Kidney epithelial cell (primary cell): Measurements from ENCODE around the gene AMBRA1. TPM values are rescaled to one million over a fixed set of nuclear protein-coding genes. Genes with fewer than 3 reads are reported as not detected.

Source experiments
- DNase-seq: peaks from one replicate; pipeline ENCODE4 v3.0.0-alpha.2; 2010; ENCODE audit warnings: low read depth
- H3K27me3 ChIP-seq: 2 replicates; pipeline ENCODE4 v1.6.0; 2011; ENCODE audit warnings: low read length; ENCODE audit not compliant: control insufficient read depth, insufficient read depth
- H3K36me3 ChIP-seq: 2 replicates; pipeline ENCODE4 v1.5.1; 2011; ENCODE audit warnings: low read length; ENCODE audit not compliant: control insufficient read depth, insufficient read depth
- H3K4me3 ChIP-seq: 2 replicates; pipeline ENCODE4 v1.5.1; 2011; ENCODE audit warnings: low read depth, mild to moderate bottlenecking, control low read depth, low read length
- CTCF ChIP-seq: IDR thresholded peaks from 2 replicates; pipeline ENCODE4 v1.5.1; 2011; ENCODE audit warnings: mild to moderate bottlenecking, moderate library complexity, low read length, control low read depth, inconsistent platforms; ENCODE audit not compliant: insufficient read depth, poor library complexity, severe bottlenecking
- total RNA-seq: library from RNA; depleted of rRNA; stranded (reverse); fragments of >200 nt; gene quantifications from 2 replicates; pipeline ENCODE4 v1.2.3, GENCODE V29; 2015

Gene AMBRA1
- total RNA-seq, 1 donor from 2014 or later, result 23.1 TPM

GRCh38 chr11:46364791-46365190 lies 229.0 kb downstream of the AMBRA1 start:
- no peak for TF ChIP-seq CTCF
- no peak for DNase-seq
- Histone ChIP-seq H3K36me3 (peaks cover 1% of the 10 kb centered on the region), H3K27me3 (no peaks in the 10 kb centered on the region), H3K4me3 (no peak overlapping the region)

GRCh38 chr11:46364056-46364455 lies 229.8 kb downstream of the AMBRA1 start:
- Histone ChIP-seq H3K4me3 (no peak overlapping the region), H3K27me3 (no peaks in the 10 kb centered on the region), H3K36me3 (peaks cover under 1% of the 10 kb centered on the region)
- no peak for TF ChIP-seq CTCF
- DNase-seq, result no peak

GRCh38 chr11:46363455-46364005 lies 230.3 kb downstream of the AMBRA1 start:
- Histone ChIP-seq H3K27me3 (no peaks in the 10 kb centered on the region), H3K36me3 (no peaks in the 10 kb centered on the region), H3K4me3 (no peak overlapping the region)
- peak; percentile 43 for TF ChIP-seq CTCF
- DNase-seq, result peak; percentile 45

GRCh38 chr11:46363031-46363407 lies 230.8 kb downstream of the AMBRA1 start:
- Histone ChIP-seq H3K36me3 (no peaks in the 10 kb centered on the region), H3K27me3 (no peaks in the 10 kb centered on the region), H3K4me3 (no peak overlapping the region)
- TF ChIP-seq CTCF, result no peak
- peak; percentile 55 for DNase-seq

GRCh38 chr11:46362156-46363030 lies 231.4 kb downstream of the AMBRA1 start:
- Histone ChIP-seq H3K4me3 (no peak overlapping the region), H3K36me3 (no peaks in the 10 kb centered on the region), H3K27me3 (no peaks in the 10 kb centered on the region)
- DNase-seq, result no peak
- TF ChIP-seq CTCF, result no peak
